ENCODE measurements around the gene RPS21.

GRCh38 chr20:62429455-62430310 lies 42.8 kb downstream of the RPS21 start:
- no peak for TF ChIP-seq EZH2phosphoT487 (conservative IDR thresholded peaks at IDR 0.05; ENCODE audit: low read length)
- TF ChIP-seq CTCF (IDR thresholded peaks at IDR 0.05; ENCODE audit: insufficient read depth, low read length, poor library complexity, severe bottlenecking) = no peak
